Activated CD4-positive, CD25-positive, alpha-beta regulatory T cell treated with anti-CD3 and anti-CD28 coated beads, Interleukin-2, amount 50 U/mL, for 72 hours (primary cell): ENCODE measurements around the gene DDX53.

Source experiments
- DNase-seq: peaks from one replicate; pipeline ENCODE4 v3.0.0; 2021

The DDX53 gene

GRCh38 chrX:22999696-23000223 is at the start of gene DDX53:
DDX53 (plus strand) TSS chrX:22999960; CDS start chrX:23000058, 98 bp downstream.
- no peak for DNase-seq

- no peak for DNase-seq
Observed at GRCh38 chrX:22950269-22951266, 49.2 kb upstream of the DDX53 start.

GRCh38 chrX:22952010-22952409 is 47.8 kb upstream of the DDX53 start:
- DNase-seq: no peak

- DNase-seq: no peak
Observed at GRCh38 chrX:22958250-22958649, 41.5 kb upstream of the DDX53 start.

GRCh38 chrX:22959204-22959920 is 40.4 kb upstream of the DDX53 start:
- DNase-seq: no peak

- DNase-seq: no peak
Observed at GRCh38 chrX:22963196-22963595, 36.6 kb upstream of the DDX53 start.

- no peak for DNase-seq
Observed at GRCh38 chrX:22968494-22968893, 31.3 kb upstream of the DDX53 start.

GRCh38 chrX:22969411-22969810 is 30.3 kb upstream of the DDX53 start:
- DNase-seq: no peak

GRCh38 chrX:22970861-22971260 is 28.9 kb upstream of the DDX53 start:
- DNase-seq: no peak

GRCh38 chrX:22974616-22975015 is 25.1 kb upstream of the DDX53 start:
- no peak for DNase-seq

- DNase-seq: no peak
Observed at GRCh38 chrX:22975786-22976185, 24.0 kb upstream of the DDX53 start.

- no peak for DNase-seq
Observed at GRCh38 chrX:22985958-22986357, 13.8 kb upstream of the DDX53 start.

GRCh38 chrX:22987452-22987851 is 12.3 kb upstream of the DDX53 start:
- no peak for DNase-seq

- no peak for DNase-seq
Observed at GRCh38 chrX:23003116-23003515, 3.4 kb downstream of the DDX53 start.

GRCh38 chrX:23008431-23009099 is 8.8 kb downstream of the DDX53 start:
- DNase-seq: no peak

GRCh38 chrX:23012162-23012561 is 12.4 kb downstream of the DDX53 start:
- DNase-seq: no peak

GRCh38 chrX:23012636-23013035 is 12.9 kb downstream of the DDX53 start:
- DNase-seq: no peak

- no peak for DNase-seq
Observed at GRCh38 chrX:23013366-23013765, 13.6 kb downstream of the DDX53 start.

- DNase-seq: no peak
Observed at GRCh38 chrX:23031600-23031999, 31.8 kb downstream of the DDX53 start.

GRCh38 chrX:23035493-23035892 is 35.7 kb downstream of the DDX53 start:
- DNase-seq: no peak

- no peak for DNase-seq
Observed at GRCh38 chrX:23046443-23046842, 46.7 kb downstream of the DDX53 start.

GRCh38 chrX:23048806-23049573 is 49.2 kb downstream of the DDX53 start:
- DNase-seq: no peak
